NCI-H510A (cell line): ENCODE results near the gene DCTN5.
"Not testable (repeated sequence)": the region's sequence is repeated elsewhere in the genome, so short reads cannot be mapped to it uniquely, and the experiment has no call there.

Source experiments
- DNase-seq: peaks from one replicate; lab custom pipeline; 2025; lab: John Stamatoyannopoulos, UW

Gene DCTN5

DNA sequence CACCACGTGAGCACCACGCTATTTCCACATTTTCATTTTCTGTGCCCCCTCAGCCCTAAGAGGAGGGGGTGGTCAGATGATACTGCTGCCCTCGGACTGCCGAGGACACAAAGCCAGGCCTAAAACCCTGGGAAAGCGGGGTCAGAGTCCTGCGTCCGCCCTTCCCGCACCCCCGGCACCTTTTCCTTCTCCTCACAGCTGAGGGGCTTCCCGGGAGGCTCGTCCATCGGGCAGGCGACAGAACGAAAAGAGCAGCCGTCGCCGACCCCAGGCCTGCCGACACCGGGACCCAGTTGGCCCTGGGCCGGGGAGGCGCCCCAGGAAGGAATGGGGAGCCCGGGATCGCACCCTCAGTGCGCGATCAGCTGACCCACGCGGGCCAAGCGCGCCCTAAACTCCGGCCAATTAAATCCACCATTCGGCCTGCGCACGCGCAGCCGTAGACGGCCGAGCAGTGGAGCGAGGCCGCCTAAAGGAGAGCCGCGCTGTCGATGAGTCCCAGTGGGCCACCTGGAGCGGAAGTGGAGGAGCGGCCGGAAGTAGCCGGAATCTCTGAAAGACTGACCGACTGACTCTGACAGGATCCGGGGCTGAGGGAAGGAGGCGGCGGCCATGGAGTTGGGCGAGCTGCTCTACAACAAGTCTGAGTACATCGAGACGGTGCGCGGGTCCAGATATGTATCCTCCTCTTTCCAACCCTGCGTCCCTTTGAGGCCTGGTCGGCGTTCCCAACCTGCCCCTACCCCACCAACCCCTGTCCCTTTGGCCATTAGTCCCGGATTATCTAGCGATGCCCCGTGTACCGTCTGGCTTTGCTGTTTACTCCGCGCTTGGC lies at the start of gene DCTN5, which contains the start of gene PALB2:
Gene DCTN5, plus strand, starts transcription at position 536 of the 835 bp plus-strand sequence. Its CDS starts 77 bp downstream, at position 613.
Gene PALB2, minus strand, starts transcription at position 380 of the 835 bp plus-strand sequence. Its CDS starts 153 bp downstream, at position 227.
- DNase-seq = peak; percentile 96

DNA sequence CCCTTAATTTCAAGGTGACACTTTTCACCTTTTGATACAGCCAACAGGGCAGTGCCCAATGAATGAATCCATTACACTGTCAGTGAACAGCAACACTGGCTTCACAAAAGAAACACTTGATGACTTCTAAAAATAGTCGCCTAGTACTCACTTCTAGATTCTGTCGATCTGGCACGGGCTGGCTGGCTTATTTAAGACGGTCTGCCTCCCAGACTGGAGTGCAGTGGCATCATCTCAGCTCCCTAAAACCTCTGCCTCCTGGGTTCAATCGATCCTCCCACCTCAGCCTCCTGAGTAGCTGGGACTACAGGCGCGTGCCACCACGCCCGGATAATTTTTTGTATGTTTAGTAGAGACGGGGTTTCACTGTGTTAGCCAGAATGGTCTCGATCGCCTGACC lies 47.1 kb upstream of the DCTN5 start:
- no peak for DNase-seq

DNA sequence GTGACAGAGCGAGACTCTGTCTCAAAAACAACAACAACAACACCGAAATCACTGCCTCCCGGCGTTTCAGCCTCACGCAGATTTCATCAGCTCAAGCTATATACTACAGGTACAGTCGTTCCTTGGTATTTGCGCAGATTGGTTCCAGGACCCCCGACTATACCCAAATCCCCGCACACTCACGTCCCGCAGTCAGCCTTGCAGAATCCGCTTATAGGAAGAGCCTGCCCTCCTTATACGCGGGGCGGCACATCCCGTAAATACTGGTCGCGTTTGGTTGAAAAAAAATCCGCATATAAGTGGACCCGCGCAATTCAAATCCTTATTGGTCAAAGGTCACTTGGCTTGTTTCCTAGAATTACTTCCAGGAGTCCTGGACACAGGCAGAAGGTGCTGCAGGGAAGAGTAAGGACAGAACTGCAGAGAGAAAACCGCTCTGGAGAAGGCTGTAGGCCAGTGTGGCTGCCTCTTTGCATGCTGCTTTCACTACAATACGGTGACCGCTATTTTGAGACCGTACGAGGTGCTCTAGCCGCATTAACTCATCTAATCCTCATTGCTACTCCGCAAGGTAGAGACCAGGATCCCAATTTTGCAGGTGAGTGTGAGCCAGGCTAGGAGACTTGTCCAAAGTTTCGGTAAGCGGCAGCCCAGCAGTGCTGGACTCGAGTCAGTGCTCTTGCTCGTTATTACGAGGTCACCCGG lies 45.9 kb upstream of the DCTN5 start:
- DNase-seq = no peak

DNA sequence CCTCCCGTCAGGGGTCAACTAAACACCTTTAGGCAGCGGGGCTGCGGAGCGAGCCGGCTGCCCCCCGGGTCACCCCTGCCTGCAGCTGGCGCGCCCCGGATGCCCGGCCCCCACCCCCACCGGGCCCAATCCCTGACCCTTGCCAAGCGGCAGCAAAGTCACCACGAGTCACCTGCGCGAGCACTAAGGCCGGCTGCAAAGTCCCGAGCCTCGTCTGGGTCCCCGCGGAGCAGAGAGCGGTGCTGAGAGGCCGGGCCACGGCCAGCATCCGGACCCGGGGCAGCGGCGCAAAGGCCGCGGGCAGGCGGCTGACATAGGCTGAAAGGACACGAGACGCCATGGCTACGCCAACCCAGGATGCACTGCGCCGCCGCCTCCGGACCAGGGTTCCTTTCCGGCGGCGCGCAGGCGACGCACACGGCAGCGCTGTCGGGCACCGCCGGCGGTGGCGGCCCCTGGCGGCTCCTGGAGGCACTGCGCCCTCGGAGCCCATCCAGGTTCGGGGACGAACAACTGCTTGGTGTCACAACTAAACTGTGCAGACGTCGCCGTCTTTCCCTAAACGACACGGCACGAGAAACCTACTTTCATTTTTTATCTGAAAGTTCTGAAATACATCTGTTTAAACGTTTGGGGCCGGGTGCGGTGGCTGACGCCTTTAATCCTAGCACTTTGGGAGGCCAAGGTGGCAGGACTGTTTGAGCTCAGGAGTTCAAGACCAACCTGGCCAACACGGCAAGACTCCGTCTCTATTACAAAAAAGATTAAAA lies 45.1 kb upstream of the DCTN5 start, which contains the start of gene NDUFAB1:
Gene NDUFAB1, minus strand, starts transcription at position 366 of the 770 bp plus-strand sequence. Its CDS starts 26 bp downstream, at position 340.
- peak; percentile 82 for DNase-seq

DNA sequence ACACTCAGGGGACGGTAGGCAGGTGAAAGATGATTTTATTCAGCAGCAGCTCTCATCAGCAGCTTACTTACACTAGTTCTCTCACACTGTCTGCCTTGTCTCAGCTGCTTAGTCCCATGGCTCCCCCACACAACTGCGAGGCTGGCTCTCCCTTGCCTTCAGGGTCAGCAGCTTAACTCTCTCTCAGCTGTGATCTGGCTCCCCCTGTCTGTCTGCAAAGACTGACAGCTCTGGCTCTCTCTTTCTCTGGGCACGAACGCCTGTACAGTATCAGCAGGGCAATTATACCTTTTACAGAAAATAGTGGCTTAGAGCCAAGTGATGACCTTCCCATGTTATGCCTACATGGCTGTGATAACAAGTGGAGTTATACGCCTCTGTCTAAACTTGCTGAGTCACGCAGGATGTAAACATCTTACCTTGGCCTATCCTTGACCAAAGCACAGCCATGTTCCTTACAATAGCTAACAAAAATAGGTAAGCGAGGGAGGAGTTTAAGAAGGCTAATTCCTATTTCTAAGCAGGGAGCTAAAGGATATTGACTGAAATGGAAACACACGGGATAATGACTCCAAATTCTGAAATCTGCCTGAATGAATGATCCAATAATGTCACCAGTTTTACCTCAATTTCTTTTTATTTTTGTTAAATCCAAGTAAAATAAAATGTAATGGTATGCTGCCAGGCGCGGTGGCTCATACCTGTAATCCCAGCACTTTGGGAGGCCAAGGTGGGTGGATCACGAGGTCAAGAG lies 44.1 kb upstream of the DCTN5 start:
- peak; percentile 8 for DNase-seq

DNA sequence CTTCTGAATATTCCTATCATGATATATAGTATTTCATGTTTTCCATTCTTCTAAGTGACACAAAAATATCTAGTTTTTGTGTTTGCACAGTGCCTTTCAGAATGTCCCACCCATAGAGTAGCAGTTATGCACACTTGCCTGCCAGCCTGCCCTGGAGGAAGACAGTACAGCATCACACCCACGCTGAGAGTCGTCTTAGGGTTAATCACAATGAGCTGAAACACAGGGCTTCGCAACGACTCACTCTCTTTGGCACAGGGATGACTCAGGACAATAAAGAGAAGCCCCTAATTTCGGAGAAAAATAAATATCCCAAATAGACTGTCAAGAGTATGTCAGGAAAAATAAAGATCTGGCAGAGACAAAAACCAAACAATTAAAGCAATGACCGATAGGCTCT lies 33.5 kb upstream of the DCTN5 start:
- DNase-seq = no peak

DNA sequence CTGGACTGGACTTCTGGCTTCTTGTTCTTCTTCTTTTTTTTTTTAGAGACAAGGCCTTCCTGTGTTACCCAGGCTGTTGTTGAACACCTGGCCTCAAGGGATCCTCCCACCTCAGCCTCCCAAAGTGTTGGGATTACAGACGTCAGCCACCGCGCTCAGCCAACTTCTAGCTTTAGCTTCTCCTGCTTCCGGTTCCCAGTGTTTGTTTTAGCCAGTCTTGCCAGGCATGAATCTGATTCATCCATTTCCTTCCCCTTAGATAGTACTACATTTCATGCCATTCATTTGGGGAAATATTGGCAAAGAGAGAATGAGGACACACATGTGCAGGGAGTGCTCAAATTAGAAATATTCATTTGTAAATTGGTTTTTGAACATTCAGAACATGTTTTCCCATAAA lies 33.1 kb upstream of the DCTN5 start:
- no peak for DNase-seq

DNA sequence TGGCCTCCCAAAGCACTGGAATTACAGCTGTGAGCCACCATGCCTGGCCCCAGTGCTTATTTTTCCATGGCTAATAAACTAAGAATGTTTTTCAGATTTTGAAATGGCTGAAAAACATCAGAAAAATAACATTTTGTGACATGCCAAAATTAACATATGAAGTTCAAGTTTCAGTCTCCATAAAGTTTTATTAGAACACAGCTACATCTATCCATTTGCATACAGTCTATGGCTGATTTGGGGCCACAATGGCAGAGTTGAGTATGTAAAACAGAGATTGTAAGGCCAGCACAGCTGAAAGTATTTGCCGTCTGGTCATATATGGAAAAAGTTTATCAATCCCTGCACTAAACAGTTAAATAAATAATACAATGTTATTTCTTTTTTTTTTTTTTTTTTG lies 31.3 kb upstream of the DCTN5 start:
- no peak for DNase-seq

DNA sequence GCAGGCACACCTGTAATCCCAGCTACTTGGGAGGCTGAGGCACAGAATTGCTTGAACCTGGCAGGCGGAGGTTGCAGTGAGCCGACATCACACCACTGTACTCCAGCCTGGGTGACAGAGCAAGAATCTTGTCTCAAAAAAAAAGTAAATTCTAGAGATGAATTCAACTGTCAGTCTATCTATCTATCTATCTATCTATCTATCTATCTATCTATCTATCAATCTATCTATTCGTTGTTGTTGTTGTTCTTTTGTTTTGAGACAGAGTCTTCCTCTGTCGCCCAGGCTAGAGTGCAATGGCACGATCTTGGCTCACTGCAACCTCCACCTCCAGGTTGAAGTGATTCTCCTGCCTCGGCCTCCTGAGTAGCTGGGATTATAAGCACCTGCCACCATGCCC lies 30.4 kb upstream of the DCTN5 start:
- not testable (repeated sequence) for DNase-seq

DNA sequence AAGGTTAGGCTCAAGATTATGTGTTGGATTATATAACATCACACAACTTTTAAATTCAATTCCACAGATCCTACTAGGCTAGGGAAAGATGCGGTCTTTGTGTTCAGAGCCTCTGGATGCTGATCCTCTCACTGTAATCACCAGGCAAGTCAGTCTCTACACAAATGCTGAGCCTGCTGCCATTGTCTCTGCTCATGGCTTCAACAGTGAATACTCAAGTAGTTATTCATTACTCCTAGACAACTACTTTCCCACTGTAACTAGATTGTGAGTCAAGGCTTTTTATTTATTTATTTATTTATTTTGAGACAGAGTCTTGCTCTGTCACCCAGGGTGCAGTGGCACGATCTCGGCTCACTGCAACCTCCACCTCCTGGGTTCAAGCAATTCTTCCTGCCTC lies 29.3 kb upstream of the DCTN5 start:
- no peak for DNase-seq

DNA sequence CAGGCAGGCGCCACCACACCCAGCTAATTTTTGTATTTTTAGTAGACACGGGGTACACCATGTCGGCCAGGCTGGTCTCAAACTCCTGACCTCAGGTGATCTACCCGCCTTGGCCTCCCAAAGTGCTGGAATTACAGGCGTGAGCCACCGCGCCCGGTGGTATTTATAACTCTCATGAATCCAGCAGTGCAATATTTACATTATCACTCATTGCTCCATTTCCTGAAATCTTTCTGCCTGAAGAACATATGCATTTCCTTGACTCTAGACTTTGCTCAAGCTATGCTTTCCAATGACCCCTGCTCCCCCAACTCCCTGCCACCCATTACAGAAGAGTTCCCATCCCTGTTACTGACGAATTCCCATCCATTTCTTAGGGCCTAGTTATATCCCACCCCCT lies 25.5 kb upstream of the DCTN5 start:
- DNase-seq = no peak

DNA sequence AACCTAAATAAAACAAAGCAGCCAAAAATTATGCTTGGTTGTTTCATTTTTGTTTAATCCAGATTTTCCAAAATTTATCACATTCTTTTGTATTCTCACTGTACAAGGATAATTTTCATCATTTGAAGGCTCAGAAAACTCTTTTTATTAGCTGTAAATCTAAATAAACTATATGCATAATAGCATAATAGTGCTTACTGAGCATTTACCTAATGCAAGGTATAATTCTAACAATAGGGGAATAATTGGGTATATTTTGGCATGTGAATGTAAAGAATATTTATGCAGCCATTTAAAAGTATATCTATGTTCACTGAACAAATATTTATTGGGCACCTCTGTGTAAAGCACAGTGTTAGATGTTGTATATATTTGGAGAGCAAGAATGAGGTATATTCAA lies 17.2 kb upstream of the DCTN5 start:
- no peak for DNase-seq

DNA sequence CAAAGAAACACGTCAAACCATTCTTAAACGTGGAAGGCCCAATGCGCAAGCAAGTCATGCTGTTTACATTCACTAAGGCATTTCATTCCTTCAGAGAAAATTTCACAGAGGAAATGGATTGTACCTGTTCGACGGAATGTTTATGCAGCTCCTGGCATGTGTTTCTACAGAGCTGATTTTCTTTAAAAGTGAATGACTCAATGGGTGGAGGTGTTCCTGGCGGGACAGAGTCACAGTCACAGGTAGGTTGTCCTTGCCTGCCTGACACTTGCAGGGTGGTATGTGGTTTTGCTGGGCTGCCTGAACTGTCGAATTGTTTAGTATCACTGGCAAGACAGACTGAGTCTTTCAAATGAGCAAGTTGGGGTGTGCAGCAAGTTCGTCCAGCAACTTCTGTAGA lies 11.8 kb upstream of the DCTN5 start:
- DNase-seq = no peak

DNA sequence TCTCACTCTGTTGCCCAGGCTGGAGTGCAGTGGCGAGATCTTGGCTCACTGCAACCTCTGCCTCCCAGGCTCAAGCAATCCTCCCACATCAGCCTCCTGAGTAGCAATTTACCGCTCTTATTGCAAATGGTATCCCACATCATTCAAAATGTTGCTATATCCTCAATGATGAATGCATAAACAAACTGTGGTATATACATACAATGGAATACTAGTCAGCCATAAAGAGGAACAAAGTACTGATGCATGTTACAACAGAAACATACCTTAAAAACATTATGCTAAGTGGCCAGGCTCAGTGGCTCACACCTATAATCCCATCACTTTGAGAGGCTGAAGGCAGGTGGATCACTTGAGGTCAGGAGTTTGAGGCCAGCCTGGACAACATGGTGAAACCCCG lies 9.4 kb upstream of the DCTN5 start:
- DNase-seq = not testable (repeated sequence)

DNA sequence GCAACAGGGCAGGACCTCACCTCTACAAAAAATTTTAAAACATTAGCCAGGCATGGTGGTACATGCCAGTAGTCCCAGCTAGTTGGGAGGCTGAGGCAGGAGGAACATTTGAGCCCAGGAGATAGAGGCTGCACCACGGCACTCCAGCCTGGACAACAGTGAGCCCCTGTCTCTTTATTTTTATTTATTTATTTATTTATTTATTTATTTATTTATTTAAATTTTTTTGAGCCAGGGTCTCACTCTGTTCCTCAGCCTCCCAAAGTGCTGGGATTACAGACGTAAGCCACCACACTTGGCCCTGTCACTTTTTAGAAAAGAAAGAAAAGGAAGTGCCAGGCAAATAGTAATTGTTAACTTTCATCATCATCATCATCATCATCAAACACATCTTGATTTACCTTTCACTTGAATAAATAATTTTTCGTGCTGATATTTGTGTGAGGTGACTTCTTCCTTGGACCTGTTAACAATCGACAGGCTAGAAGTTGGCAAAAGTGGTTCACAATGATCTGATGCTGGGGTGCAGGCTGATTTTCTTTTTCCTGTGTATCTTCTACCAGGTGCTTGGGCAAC lies 6.7 kb upstream of the DCTN5 start:
- no peak for DNase-seq

DNA sequence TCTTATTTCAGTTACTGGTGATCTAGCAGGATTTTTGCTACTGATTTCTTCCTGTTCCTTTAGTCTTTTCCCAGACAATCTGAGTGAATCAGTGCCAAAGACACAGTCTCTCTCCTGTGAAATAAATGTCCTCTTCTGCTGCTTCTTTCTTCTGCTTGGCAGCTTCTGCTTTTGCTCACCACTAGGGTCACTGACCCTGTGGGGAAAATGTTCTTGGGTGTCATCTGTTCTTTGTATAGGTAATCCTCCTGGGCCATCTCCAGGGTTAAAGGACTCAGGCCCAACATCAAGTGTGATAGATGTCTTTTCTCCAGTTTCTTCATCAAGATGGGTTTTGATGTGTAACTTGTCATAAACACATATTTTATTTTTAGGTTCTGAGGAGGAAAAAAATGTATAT lies 5.3 kb upstream of the DCTN5 start:
- DNase-seq = no peak

DNA sequence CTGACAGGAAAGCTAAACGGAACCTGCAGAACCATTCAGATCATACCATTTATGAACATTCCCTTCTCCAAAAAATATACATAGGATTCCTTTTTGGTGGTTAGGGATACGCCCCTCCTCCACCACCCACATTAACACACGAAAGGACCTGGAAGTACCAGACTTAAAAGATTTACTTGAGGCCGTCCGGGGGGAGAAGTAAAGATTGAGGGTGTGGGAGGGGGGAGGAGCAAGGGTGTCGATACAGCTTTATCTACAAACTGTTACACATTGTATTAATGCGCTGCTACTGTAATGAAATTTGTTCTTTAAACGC lies 693 bp upstream of the DCTN5 start:
- DNase-seq = no peak

DNA sequence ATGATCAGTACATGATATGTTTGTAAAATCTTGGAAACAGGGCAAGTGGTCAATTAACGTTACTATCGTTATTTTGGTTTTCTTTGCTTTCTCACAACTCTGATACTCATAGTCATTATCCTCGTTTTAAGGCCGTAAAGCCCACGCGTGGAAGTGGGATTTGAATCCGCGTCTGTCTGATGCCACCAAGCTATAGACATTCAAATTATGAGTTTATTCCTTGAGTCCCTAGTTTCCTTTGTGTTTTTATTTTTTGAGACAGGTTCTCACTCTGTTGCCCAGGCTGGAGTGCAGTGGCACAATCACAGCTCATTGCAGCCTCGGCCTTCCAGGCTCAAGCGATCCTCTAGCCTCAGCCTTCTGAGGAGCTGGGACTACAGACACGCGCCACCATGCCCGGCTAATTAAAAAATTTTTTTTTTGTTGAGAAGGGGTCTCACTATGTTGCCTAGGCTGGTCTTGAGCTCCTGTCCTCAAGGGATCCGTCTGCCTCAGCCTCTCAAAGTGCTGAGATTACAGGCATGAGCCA lies 1.0 kb downstream of the DCTN5 start:
- DNase-seq = no peak

DNA sequence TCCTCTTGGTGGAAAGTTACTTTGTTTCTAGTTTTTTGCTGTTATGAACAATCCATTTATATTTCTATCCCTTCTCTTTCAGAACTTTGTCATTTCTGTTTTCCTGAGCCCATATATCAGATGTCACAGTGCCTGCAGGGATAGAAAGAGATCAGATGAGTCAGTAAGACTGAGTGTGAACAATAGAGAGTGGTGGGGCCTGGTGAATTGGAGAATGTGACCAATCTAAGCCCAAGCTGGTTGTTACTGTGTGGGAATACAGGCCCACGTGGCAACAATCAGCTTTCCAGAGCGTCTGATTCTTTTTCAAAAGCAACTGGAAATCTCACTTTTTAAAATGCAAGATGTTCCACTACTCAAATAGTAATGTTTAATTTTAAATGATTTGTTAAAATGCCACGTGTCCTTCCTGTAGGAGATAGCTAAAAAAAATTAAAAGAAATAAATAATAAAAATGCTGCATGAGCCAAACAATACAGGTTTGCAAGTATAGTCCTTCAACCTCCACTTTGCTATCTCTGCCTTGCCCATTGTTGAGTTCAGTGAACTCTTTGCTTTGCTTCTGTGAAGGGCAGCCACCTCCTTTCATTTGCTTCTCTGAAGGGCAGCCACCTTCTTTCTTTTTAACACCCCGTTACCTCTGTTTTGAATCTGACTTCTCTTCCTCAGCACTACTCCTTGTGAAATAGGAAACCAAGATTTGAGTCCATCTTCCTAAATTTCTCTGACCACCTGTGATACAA lies 9.6 kb downstream of the DCTN5 start:
- DNase-seq = no peak

DNA sequence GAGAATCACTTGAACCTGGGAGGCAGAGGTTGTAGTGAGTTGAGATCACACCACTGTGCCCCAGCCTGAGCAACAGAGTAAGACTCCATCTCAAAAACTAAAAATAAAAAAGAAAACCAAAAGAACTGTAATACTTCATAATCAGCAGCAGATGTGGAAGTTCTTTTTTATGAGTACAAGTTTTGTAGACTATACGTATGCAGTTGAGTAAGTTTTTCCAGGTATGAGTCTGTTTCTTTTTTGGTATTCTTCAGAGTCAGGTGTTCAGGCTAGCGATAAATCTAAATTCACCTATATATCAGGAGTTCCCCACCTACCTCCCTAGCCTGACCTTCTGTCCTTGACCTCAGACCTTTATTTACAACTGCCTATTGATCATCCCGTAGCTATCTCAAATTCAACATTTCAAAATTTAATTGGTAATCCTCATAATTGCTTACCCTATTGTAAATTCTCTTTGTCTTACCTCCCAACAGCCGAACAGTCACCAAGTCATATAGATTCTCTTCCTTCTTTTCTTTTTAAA lies 10.7 kb downstream of the DCTN5 start:
- DNase-seq = no peak
